SK-N-MC (cell line): ENCODE results near the gene NMUR1.
"Not testable (repeated sequence)": the region's sequence is repeated elsewhere in the genome, so short reads cannot be mapped to it uniquely, and the experiment has no call there.

ENCODE experiments used
- EZH2 ChIP-seq: fragments of 200-600 bp; sonication (generic); IDR thresholded peaks from one replicate; pipeline ENCODE4 v1.6.1; 2017; ENCODE audit warnings: antibody characterized with exemption
- FOXP2 ChIP-seq: optimal IDR thresholded peaks from 2 replicates; pipeline ENCODE3; 2011; ENCODE audit warnings: mild to moderate bottlenecking, moderate library complexity; ENCODE audit not compliant: insufficient read depth; ENCODE audit errors: extremely low read length, control extremely low read depth
- POLR2AphosphoS5 ChIP-seq: IDR thresholded peaks from 2 replicates; pipeline ENCODE4 v1.6.1; 2012; ENCODE audit warnings: mild to moderate bottlenecking, low read depth, low read length, borderline replicate concordance

GRCh38 chr2:231570915-231571314 lies 40.7 kb upstream of the NMUR1 start:
- not testable (repeated sequence) for TF ChIP-seq POLR2AphosphoS5, EZH2, FOXP2
